HG03558 (cell line): ENCODE results near the gene LEMD3.
A peak's percentile ranks its signal among the peaks of the same experiment; 100 is the strongest.

ENCODE experiments used
- ATAC-seq: cut with Tn5 transposase; IDR thresholded peaks from one replicate; pipeline ENCODE4 v1.9.1; 2021; ENCODE audit warnings: moderate number of reproducible peaks; ENCODE audit not compliant: unreplicated experiment; ENCODE audit errors: extremely low read depth

Gene LEMD3

GRCh38 chr12:65169320-65170208 lies at the start of gene LEMD3:
LEMD3 (plus strand) TSS chr12:65169583; CDS start chr12:65169597, 14 bp downstream.
- ATAC-seq: peak; percentile 79

- ATAC-seq: no peak
Observed at GRCh38 chr12:65121049-65121955, 48.1 kb upstream of the LEMD3 start, which contains the start of gene WIF1. WIF1 (minus strand) TSS chr12:65121305; CDS start chr12:65121191, 114 bp downstream.

- ATAC-seq: no peak
Observed at GRCh38 chr12:65121956-65122469, 47.4 kb upstream of the LEMD3 start.

GRCh38 chr12:65122703-65123102 lies 46.7 kb upstream of the LEMD3 start:
- ATAC-seq: no peak

- ATAC-seq: no peak
Observed at GRCh38 chr12:65123435-65124063, 45.8 kb upstream of the LEMD3 start.

GRCh38 chr12:65125247-65125646 lies 44.1 kb upstream of the LEMD3 start:
- no peak for ATAC-seq

- ATAC-seq: no peak
Observed at GRCh38 chr12:65125975-65126374, 43.4 kb upstream of the LEMD3 start.

- ATAC-seq: no peak
Observed at GRCh38 chr12:65126482-65126881, 42.9 kb upstream of the LEMD3 start.

- no peak for ATAC-seq
Observed at GRCh38 chr12:65133879-65134278, 35.5 kb upstream of the LEMD3 start.

- ATAC-seq: no peak
Observed at GRCh38 chr12:65139389-65139788, 30.0 kb upstream of the LEMD3 start.

GRCh38 chr12:65140738-65141137 lies 28.6 kb upstream of the LEMD3 start:
- no peak for ATAC-seq

GRCh38 chr12:65147312-65147905 lies 22.0 kb upstream of the LEMD3 start:
- ATAC-seq: no peak

GRCh38 chr12:65152012-65152411 lies 17.4 kb upstream of the LEMD3 start:
- ATAC-seq: no peak

GRCh38 chr12:65152596-65152995 lies 16.8 kb upstream of the LEMD3 start:
- no peak for ATAC-seq

- ATAC-seq: no peak
Observed at GRCh38 chr12:65155784-65156183, 13.6 kb upstream of the LEMD3 start.

GRCh38 chr12:65156366-65156841 lies 13.0 kb upstream of the LEMD3 start:
- peak; percentile 85 for ATAC-seq

GRCh38 chr12:65157091-65157490 lies 12.3 kb upstream of the LEMD3 start:
- no peak for ATAC-seq

- peak; percentile 67 for ATAC-seq
Observed at GRCh38 chr12:65162609-65163008, 6.8 kb upstream of the LEMD3 start.

- no peak for ATAC-seq
Observed at GRCh38 chr12:65164244-65164643, 5.1 kb upstream of the LEMD3 start.

GRCh38 chr12:65164774-65165173 lies 4.6 kb upstream of the LEMD3 start:
- no peak for ATAC-seq
